HG02981 (cell line): ENCODE results near the gene MAS1L.
"Not testable (repeated sequence)": the region's sequence is repeated elsewhere in the genome, so short reads cannot be mapped to it uniquely, and the experiment has no call there.

Experiments
- ATAC-seq: cut with Tn5 transposase; IDR thresholded peaks from one replicate; pipeline ENCODE4 v1.9.1; 2021; ENCODE audit warnings: mild to moderate bottlenecking, moderate library complexity; ENCODE audit not compliant: unreplicated experiment

MAS1L gene

GRCh38 chr6:29486577-29486976 is 1.2 kb downstream of the MAS1L start:
- ATAC-seq = no peak

GRCh38 chr6:29483735-29484134 is 4.0 kb downstream of the MAS1L start:
- ATAC-seq = no peak

GRCh38 chr6:29483186-29483585 is 4.6 kb downstream of the MAS1L start:
- ATAC-seq = no peak

GRCh38 chr6:29479560-29479959 is 8.2 kb downstream of the MAS1L start:
- ATAC-seq = no peak

DNA sequence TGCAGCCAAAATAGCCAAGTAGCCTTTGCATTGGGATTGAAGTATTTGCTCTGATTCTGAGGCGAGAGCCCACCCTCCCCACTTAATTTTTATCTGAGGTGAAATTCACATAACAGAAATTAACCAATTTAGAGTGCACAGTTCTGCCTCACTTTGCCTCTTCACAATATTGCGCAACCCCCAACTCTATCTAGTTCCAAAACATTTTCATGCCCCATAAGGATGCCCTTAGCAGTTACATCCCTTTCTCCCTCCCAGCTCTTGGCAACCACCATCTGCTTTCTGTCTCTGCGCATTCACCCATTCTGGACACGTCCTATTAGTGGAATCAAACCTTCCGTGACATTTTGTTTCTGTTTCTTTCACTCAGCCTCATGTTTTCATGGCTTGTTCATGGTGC is 9.0 kb downstream of the MAS1L start:
- ATAC-seq = no peak

GRCh38 chr6:29477923-29478450 is 9.8 kb downstream of the MAS1L start:
- no peak for ATAC-seq

GRCh38 chr6:29474996-29475395 is 12.8 kb downstream of the MAS1L start:
- no peak for ATAC-seq

GRCh38 chr6:29466241-29466640 is 21.5 kb downstream of the MAS1L start:
- ATAC-seq = no peak

GRCh38 chr6:29465801-29466200 is 22.0 kb downstream of the MAS1L start:
- no peak for ATAC-seq

- ATAC-seq = no peak
Measured at GRCh38 chr6:29465279-29465678, 22.5 kb downstream of the MAS1L start.

GRCh38 chr6:29462022-29462421 is 25.7 kb downstream of the MAS1L start:
- ATAC-seq = no peak

DNA sequence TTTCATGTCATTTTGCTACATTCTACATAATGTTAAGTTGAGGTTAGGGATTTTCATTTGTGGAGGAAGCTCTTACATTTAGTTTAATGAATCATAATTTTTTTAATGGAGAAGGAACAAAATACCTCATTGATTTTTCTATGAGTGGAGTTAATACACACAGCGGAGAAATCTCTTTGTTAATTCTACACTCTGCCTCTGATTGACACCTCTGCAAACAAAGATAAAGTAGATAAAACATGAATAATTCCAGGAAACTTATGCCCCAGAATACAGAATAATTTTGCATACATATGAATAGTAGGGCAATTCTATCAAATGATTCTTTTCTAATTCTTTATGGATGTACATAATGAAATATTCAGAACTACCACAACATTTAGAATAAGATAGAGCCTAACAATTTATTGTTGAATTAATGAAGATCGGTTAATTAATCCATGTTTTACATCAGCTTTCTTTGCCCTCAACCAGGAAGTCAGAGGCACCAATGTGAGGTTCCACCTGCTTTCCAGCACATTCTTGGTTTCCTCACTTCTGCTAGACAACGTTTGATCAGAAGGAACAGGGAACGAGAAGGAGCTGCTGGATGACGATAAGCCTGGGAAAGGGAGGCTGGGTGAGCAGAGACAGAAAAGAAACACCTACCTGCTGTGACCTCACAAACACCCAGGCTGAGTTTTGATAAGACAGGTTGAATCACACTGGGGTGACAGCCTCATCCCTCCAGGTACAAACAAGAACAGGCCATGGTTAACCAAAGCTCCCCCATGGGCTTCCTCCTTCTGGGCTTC is 26.5 kb downstream of the MAS1L start:
- no peak for ATAC-seq

DNA sequence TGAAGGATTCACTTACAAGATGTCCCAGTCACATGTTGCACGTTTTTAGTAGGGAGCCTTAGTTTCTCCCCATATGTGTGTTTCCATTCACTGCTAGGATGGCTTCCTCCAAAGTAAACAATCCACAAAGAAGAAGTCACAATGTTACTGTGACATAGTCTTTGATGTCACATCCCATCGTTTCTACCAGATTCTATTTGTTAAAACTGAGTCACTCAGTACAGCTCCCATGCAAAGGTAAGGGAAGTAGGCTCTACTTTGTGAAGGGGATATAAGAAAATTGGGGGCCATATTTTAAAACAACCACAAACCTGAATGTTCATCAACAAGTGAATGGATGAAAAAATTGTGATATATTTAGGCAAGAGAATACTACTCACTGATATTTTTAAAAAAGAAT is 30.8 kb downstream of the MAS1L start, which contains the start of the genes OR11A1 and OR2H1:
Gene OR11A1, minus strand, starts transcription at position 101 of the 400 bp plus-strand sequence. CDS start 29,430 bp downstream, outside the sequence.
Gene OR2H1, plus strand, starts transcription at position 185 of the 400 bp plus-strand sequence. CDS start 4,615 bp downstream, outside the sequence.
- no peak for ATAC-seq

DNA sequence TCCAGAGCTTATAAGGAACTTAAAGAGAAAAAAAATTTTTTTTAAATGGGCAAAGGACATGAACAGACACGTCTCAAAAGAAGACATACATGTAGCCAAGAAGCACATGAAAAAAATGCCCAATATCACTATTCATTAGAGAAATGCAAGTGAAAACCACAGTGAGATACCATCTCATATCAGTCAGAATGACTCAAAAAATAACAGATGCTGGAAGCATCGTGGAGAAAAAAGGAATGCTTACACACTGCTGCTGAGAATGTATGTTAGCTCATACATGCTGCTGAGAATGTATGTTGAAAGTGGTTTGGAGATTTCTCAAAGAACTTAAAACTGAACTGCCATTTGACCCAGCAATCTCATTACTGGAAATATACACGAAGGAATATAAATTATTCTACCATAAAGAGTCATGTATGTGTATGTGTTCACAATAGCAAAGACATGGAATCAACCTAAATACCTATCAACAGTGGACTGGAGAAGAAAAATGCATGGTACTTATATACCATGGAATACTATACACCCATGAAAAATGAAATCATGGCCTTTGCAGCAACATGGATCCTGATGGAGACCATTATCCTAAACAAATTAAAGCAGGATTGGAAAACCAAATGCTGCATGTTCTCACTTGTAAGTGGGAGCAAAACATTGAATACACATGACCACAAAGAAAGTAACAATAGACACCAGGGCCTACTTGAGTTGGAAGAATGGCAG is 36.1 kb downstream of the MAS1L start:
- ATAC-seq = no peak

GRCh38 chr6:29447670-29448069 is 40.1 kb downstream of the MAS1L start:
- no peak for ATAC-seq

GRCh38 chr6:29444031-29444430 is 43.7 kb downstream of the MAS1L start:
- not testable (repeated sequence) for ATAC-seq

GRCh38 chr6:29442719-29443118 is 45.0 kb downstream of the MAS1L start:
- no peak for ATAC-seq

- ATAC-seq = no peak
Measured at GRCh38 chr6:29439006-29439405, 48.8 kb downstream of the MAS1L start, which contains the start of gene OR10C1. Gene OR10C1 (plus strand): TSS chr6:29439306. CDS start chr6:29440016, 710 bp downstream.

GRCh38 chr6:29436730-29437129 is 51.0 kb downstream of the MAS1L start:
- not testable (repeated sequence) for ATAC-seq
